Eye (tissue), 1 donor: ENCODE data around the gene SLC28A2.
"Not testable (repeated sequence)": the region's sequence is repeated elsewhere in the genome, so short reads cannot be mapped to it uniquely, and the experiment has no call there.

Experiments used
- DNase-seq: peaks from one replicate; pipeline ENCODE4 v3.0.0-alpha.2; 2015

Gene SLC28A2

DNA sequence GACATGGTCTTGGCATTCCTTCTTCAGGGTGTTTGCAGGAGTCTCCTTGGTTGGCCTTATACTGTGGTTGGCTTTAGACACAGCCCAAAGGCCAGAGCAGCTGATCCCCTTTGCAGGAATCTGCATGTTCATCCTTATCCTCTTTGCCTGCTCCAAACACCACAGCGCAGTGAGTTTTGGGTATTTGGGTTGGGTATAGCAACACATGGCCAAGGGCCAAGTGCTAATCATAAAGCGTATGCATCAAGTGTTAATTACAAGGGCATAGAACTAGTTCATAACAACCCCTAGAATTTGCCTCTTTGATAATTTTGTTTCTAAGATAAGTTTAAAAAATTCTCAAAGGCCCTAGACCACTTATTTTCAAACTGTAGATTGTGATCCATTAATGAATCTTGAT, 11.8 kb downstream of the SLC28A2 start:
- DNase-seq, result no peak

DNA sequence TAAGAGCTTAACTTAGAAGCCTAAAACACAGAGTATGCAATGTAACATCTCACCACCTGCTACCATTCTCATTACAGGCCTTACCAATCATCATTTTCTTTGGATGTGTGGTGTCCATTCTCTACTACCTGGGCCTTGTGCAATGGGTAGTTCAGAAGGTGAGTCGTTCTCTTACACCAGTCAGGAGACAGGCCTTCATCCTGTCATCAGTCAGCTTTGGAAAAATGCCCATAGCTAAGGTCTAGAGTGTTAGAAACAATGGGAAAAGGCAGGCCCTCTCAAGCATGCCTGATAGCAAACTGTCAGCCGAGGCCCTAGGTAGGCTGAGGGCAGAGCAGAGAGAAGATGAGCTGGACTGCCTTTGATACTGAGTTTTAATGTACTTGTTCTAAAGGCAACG, 13.5 kb downstream of the SLC28A2 start:
- DNase-seq, result no peak

GRCh38 chr15:45268135-45268534, 16.1 kb downstream of the SLC28A2 start:
- DNase-seq, result no peak

DNA sequence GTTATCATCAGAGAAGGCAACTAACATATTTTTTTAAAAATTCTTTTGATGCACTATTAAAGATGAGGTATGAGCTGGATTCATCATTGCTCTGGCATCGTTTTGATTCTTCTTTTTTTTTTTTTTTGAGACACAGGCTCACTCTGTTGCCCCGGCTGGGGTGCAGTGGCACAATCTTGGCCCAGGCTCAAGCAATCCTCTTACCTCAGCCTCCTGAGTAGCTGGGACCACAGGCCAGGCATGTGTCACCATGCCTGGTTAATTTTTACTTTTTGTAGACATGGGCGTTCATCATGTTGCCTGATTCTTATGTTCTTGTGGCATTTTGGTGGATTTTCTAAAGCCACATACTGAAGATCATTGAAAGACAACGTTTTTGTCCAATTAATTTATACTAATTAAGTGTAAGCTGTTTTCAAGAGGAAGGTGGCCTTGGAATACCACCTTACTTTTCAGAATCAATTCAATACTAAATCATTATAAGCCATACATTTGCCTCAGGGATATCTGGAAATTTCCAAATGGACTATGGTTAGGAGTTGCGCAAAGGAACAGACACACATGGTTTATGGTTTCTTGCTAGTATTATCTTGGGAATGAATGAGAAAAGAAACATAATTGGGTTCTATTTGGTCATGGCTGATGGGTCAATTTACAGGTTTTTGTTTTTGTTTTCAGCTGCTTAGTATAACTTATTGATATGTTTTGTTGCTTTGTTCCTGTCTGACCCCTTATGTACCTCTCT, 22.8 kb downstream of the SLC28A2 start:
- no peak for DNase-seq

DNA sequence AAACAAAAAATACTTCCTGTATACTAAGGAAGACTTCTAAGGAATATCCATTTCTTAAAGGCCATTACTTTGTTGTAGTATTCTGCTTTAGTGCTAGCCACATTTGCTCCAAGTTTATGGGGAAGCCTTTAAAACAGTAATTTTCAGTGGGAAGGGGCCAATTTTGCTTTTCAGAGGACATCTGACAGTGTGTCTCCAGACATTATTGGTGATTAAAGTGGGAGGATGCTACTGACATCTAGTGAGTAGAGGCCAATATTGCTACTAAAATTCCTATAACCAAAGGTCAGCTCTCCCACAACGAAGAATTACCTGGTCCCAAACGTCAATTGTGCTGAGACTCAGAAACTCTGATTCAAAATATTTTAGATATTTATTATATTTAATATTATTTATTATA, 24.8 kb downstream of the SLC28A2 start:
- DNase-seq, result peak; percentile 57

- peak; percentile 99 for DNase-seq
Measured at GRCh38 chr15:45279024-45279698, 27.1 kb downstream of the SLC28A2 start.

DNA sequence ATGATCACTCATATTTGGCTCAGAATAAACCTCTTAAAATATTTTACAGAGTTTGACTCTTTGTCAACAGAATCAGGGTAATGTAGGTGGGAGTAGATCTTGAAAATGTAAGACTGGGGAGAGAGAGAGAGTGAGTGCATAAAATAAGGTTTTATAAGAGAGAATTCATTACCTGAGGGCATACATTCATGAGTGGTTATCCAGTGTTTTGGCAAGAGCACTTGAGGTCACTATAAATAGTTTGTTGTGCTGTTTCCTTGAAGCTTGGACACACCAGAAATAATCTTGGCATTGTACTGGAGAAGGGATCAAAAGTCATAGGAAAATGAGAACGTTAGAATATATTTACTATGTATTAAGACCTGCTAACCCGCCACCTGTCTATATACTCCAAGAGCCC, 33.4 kb downstream of the SLC28A2 start:
- DNase-seq, result no peak

GRCh38 chr15:45287390-45287956, 35.4 kb downstream of the SLC28A2 start:
- DNase-seq, result no peak

GRCh38 chr15:45288947-45289346, 36.9 kb downstream of the SLC28A2 start:
- DNase-seq, result no peak

DNA sequence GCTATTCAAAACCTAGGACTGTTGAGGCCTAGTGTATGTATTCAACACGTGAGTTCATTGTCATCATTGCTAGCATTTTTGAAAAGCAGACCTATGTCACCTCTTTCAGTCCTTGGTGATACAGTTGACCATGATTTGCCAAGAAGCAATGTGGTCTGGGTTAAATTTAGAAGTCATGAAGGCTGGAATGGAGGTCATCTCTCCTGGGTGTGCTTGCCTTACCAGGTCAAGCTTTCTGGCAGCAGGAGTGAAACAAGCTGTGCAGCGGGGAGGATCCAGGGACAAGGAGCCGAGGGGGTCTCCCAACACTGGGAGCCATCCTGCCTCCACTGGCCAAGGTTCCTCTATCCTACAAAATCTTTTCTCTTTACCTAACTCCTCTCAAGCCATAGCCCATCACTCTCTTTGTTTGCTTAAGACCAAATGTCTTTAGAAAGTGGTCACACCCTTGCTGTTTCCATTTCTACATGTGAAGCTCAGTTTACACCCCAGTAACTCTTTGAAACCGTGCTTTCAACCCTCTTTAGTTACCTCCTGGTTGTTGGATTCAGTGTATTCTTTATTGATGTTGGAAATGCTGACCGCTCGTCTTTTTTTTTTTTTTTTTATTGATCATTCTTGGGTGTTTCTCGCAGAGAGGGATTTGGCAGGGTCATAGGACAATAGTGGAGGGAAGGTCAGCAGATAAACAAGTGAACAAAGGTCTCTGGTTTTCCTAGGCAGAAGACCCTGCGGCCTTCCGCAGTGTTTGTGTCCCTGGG, 40.0 kb downstream of the SLC28A2 start:
- no peak for DNase-seq

DNA sequence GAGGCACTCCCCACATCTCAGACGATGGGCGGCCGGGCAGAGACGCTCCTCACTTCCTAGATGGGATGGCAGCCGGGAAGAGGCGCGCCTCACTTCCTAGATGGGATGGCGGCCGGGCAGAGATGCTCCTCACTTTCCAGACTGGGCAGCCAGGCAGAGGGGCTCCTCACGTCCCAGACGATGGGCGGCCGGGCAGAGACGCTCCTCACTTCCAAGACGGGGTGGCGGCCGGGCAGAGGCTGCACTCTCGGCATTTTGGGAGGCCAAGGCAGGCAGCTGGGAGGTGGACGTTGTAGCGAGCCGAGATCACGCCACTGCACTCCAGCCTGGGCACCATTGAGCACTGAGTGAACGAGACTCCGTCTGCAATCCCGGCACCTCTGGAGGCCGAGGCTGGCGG, 41.3 kb downstream of the SLC28A2 start:
- DNase-seq, result not testable (repeated sequence)

DNA sequence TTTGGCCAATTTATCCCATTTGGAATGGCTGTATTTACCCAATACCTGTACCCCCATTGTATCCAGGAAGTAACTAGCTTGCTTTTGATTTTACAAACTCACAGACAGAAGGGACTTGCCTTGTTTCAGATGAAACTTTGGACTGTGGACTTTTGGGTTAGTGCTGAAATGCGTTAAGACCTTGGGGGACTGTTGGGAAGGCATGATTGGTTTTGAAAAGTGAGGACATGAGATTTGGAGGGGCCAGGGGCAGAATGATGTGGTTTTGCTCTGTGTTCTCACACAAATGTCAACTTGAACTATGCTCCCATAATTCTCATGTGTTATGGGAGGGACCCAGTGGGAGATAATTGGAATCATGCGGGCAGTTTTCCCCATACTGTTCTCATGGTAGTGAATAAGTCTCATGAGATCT, 46.9 kb downstream of the SLC28A2 start:
- DNase-seq, result not testable (repeated sequence)

- DNase-seq, result no peak
Measured at GRCh38 chr15:45304711-45305110, 52.7 kb downstream of the SLC28A2 start.

DNA sequence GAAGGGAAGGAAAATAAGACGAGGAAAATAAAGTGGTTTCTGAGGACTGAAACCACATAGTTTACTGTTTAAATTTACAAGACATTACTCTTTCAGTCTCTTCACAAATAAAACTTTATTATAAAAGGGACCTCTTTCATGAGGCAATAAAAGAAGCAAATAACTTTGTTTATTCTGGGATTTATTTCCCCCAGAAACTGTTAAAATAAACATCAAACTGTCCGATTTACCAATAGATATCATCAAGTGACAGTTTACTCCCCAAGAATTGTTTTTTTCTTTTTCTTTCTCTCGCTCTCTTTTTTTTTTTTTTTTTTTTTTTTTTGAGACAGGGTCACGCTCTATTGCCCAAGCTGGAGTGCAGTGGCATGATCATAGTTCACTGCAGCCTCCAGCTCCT, 54.1 kb downstream of the SLC28A2 start:
- no peak for DNase-seq

- peak; percentile 48 for DNase-seq
Measured at GRCh38 chr15:45307230-45307924, 55.3 kb downstream of the SLC28A2 start.

DNA sequence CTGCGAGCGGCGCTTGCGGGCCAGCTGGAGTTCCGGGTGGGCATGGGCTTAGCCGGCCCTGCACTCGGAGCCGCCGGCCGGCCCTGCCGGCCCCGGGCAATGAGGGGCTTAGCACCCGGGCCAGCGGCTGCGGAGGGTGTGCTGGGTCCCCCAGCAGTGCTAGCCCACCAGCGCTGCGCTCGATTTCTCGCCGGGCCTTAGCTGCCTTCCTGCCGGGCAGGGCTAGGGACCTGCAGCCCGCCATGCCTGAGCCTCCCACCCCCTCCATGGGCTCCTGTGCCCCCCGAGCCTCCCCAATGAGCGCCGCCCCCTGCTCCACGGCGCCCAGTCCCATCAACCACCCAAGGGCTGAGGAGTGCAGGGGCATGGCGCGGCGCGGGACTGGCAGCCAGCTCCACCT, 62.1 kb downstream of the SLC28A2 start:
- DNase-seq, result not testable (repeated sequence)

GRCh38 chr15:45314960-45315359, 62.9 kb downstream of the SLC28A2 start:
- DNase-seq, result peak; percentile 8

DNA sequence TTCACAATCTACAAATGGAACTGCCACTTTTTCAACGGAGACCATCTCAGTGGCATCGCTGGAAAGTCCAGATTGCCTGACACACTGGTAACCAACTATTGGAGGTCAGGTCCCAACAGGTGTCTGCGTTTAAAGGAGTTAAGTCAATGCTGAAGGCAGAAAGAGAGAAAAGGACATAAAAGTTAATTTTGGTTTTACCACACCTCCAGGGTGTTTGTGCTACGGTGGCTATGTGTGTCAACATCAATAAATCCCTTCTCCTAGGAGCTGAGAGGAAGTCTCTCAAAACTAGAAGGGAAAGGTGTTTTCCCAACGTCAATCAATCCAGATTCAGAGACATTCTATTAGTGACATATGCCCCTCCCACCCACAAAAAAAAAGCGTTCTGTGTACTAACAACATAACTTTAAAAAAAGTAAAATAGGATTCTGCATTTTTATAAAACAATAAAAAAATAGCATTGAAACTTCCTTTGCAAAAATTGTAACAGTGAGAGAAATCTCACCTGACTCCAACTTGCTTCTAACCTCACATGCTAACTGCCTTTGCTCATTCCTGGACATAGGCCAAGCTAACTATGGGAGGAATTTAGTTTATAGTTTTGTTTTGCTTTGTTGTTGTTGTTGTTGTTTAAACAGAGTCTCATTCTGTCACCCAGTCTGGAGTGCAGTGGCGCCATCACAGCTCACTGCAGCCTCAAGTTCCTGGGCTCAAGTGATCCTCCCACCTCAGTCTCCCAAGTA, 67.6 kb downstream of the SLC28A2 start:
- DNase-seq, result no peak

DNA sequence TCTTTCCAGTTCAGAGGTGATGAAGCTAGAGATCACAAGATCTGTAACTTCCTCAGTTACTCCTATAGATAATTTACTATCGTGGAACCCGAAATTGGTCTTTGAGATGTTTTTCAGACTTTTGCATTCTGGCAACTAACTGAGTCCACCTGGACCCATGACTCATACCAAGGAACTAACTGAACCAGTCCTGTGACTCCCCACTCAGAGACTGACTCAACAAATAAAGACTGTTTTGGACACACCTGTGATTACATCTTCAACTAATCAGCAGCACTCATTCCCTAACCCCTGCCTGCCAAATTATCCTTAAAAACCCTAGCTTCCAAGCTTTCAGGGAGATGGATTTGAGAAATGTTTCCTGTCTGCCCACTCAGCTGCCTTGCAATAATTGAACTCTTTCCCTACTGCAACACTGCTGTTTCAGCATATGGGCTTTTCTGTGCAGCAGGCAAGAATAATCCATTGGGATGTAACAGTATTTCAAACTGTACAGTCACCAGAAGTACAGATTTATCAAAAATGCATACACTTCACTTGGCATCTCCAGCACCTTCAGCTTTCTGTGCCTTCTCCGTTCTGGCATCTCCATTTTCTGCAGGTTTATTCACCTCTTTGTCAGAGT, 68.7 kb downstream of the SLC28A2 start:
- DNase-seq, result no peak

DNA sequence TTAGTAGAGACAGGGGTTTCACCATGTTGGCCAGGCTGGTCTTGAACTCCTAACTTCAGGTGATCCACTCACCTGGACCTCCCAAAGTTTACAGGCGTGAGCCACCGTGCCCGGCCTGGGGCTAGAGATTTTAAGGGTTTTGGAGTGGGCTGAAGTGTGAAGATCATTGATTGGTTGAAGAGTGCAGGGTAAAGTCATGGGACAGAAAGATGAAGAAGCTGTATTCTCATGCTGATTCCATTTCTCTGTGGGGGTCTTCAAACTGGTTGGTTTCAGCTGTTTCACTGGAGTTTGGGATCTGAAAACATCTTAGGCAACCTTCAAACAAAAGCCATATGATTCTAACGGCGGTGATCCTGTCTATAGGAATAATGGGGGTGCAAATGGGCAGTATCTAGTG, 74.2 kb downstream of the SLC28A2 start:
- DNase-seq, result no peak

GRCh38 chr15:45326741-45327140, 74.7 kb downstream of the SLC28A2 start:
- peak; percentile 35 for DNase-seq
